Measurements from ENCODE around the gene OR1E1.
"Not testable (repeated sequence)": the region's sequence is repeated elsewhere in the genome, so short reads cannot be mapped to it uniquely, and the experiment has no call there.

The OR1E1 gene

GRCh38 chr17:3398310-3398709, at the start of gene OR1E1:
Gene OR1E1, minus strand, starts transcription at chr17:3398410. Its CDS starts 0 bp downstream, at chr17:3398410.
- H3K36me3 ChIP-seq (ENCODE audit: control insufficient read depth, insufficient read depth, low read length), result no peaks in the 10 kb centered on the region
- no peaks in the 10 kb centered on the region for H3K4me1 ChIP-seq (ENCODE audit: control insufficient read depth, insufficient read depth, low read length)
- H3K27ac ChIP-seq (ENCODE audit: low read depth, low read length), result no peak within 1 kb of the TSS
- no peak within 1 kb of the TSS for H3K9ac ChIP-seq (ENCODE audit: low read length)
- H3K4me3 ChIP-seq (ENCODE audit: low read length), result no peak within 1 kb of the TSS
- no peaks in the 10 kb centered on the region for H3K27me3 ChIP-seq (ENCODE audit: control insufficient read depth, insufficient read depth, low read length)

GRCh38 chr17:3447625-3448024, 49.4 kb upstream of the OR1E1 start:
- Histone ChIP-seq H3K4me1 (ENCODE audit: control insufficient read depth, insufficient read depth, low read length) (no peaks in the 10 kb centered on the region), H3K36me3 (ENCODE audit: control insufficient read depth, insufficient read depth, low read length) (no peaks in the 10 kb centered on the region), H3K4me3 (ENCODE audit: low read length) (no peak overlapping the region), H3K27me3 (ENCODE audit: control insufficient read depth, insufficient read depth, low read length) (no peaks in the 10 kb centered on the region), H3K9ac (ENCODE audit: low read length) (no peak overlapping the region), H3K27ac (ENCODE audit: low read depth, low read length) (no peak overlapping the region)

GRCh38 chr17:3440451-3440850, 42.2 kb upstream of the OR1E1 start:
- no peaks in the 10 kb centered on the region for H3K4me1 ChIP-seq (ENCODE audit: control insufficient read depth, insufficient read depth, low read length)
- no peaks in the 10 kb centered on the region for H3K27me3 ChIP-seq (ENCODE audit: control insufficient read depth, insufficient read depth, low read length)
- H3K4me3 ChIP-seq (ENCODE audit: low read length), result no peak overlapping the region
- no peak overlapping the region for H3K27ac ChIP-seq (ENCODE audit: low read depth, low read length)
- H3K36me3 ChIP-seq (ENCODE audit: control insufficient read depth, insufficient read depth, low read length), result no peaks in the 10 kb centered on the region
- no peak overlapping the region for H3K9ac ChIP-seq (ENCODE audit: low read length)

GRCh38 chr17:3438368-3438767, 40.2 kb upstream of the OR1E1 start:
- no peaks in the 10 kb centered on the region for H3K36me3 ChIP-seq (ENCODE audit: control insufficient read depth, insufficient read depth, low read length)
- no peak overlapping the region for H3K4me3 ChIP-seq (ENCODE audit: low read length)
- no peaks in the 10 kb centered on the region for H3K27me3 ChIP-seq (ENCODE audit: control insufficient read depth, insufficient read depth, low read length)
- no peak overlapping the region for H3K27ac ChIP-seq (ENCODE audit: low read depth, low read length)
- no peak overlapping the region for H3K9ac ChIP-seq (ENCODE audit: low read length)
- H3K4me1 ChIP-seq (ENCODE audit: control insufficient read depth, insufficient read depth, low read length), result no peaks in the 10 kb centered on the region

- Histone ChIP-seq H3K4me3 (ENCODE audit: low read length) (no peak within 1 kb of the TSS), H3K36me3 (ENCODE audit: control insufficient read depth, insufficient read depth, low read length) (no peaks in the 10 kb centered on the region), H3K27ac (ENCODE audit: low read depth, low read length) (no peak within 1 kb of the TSS), H3K27me3 (ENCODE audit: control insufficient read depth, insufficient read depth, low read length) (no peaks in the 10 kb centered on the region), H3K4me1 (ENCODE audit: control insufficient read depth, insufficient read depth, low read length) (no peaks in the 10 kb centered on the region), H3K9ac (ENCODE audit: low read length) (no peak within 1 kb of the TSS)
Observed at GRCh38 chr17:3433741-3434140, 35.5 kb upstream of the OR1E1 start, which contains the start of gene OR1E2. Gene OR1E2, minus strand, starts transcription at chr17:3433841. Its CDS starts 0 bp downstream, at chr17:3433841.

- not testable (repeated sequence) for H3K4me1 ChIP-seq (ENCODE audit: control insufficient read depth, insufficient read depth, low read length); H3K36me3 ChIP-seq (ENCODE audit: control insufficient read depth, insufficient read depth, low read length); H3K27ac ChIP-seq (ENCODE audit: low read depth, low read length); H3K9ac ChIP-seq (ENCODE audit: low read length); H3K4me3 ChIP-seq (ENCODE audit: low read length); H3K27me3 ChIP-seq (ENCODE audit: control insufficient read depth, insufficient read depth, low read length)
Observed at GRCh38 chr17:3433215-3433614, 35.0 kb upstream of the OR1E1 start.

GRCh38 chr17:3418222-3418621, 20.0 kb upstream of the OR1E1 start:
- H3K27ac ChIP-seq (ENCODE audit: low read depth, low read length), result no peak overlapping the region
- H3K4me1 ChIP-seq (ENCODE audit: control insufficient read depth, insufficient read depth, low read length), result no peaks in the 10 kb centered on the region
- no peak overlapping the region for H3K4me3 ChIP-seq (ENCODE audit: low read length)
- no peaks in the 10 kb centered on the region for H3K36me3 ChIP-seq (ENCODE audit: control insufficient read depth, insufficient read depth, low read length)
- no peak overlapping the region for H3K9ac ChIP-seq (ENCODE audit: low read length)
- H3K27me3 ChIP-seq (ENCODE audit: control insufficient read depth, insufficient read depth, low read length), result no peaks in the 10 kb centered on the region

- no peaks in the 10 kb centered on the region for H3K27me3 ChIP-seq (ENCODE audit: control insufficient read depth, insufficient read depth, low read length)
- no peaks in the 10 kb centered on the region for H3K4me1 ChIP-seq (ENCODE audit: control insufficient read depth, insufficient read depth, low read length)
- no peak overlapping the region for H3K9ac ChIP-seq (ENCODE audit: low read length)
- H3K27ac ChIP-seq (ENCODE audit: low read depth, low read length), result no peak overlapping the region
- H3K4me3 ChIP-seq (ENCODE audit: low read length), result no peak overlapping the region
- no peaks in the 10 kb centered on the region for H3K36me3 ChIP-seq (ENCODE audit: control insufficient read depth, insufficient read depth, low read length)
Observed at GRCh38 chr17:3415610-3416009, 17.4 kb upstream of the OR1E1 start.

GRCh38 chr17:3412216-3412615, 14.0 kb upstream of the OR1E1 start:
- not testable (repeated sequence) for H3K36me3 ChIP-seq (ENCODE audit: control insufficient read depth, insufficient read depth, low read length); H3K9ac ChIP-seq (ENCODE audit: low read length); H3K4me1 ChIP-seq (ENCODE audit: control insufficient read depth, insufficient read depth, low read length); H3K27me3 ChIP-seq (ENCODE audit: control insufficient read depth, insufficient read depth, low read length); H3K4me3 ChIP-seq (ENCODE audit: low read length); H3K27ac ChIP-seq (ENCODE audit: low read depth, low read length)

GRCh38 chr17:3411070-3411469, 12.9 kb upstream of the OR1E1 start, which contains the start of gene OR3A3:
Gene OR3A3, plus strand, starts transcription at chr17:3411370.
- H3K4me1 ChIP-seq (ENCODE audit: control insufficient read depth, insufficient read depth, low read length), result no peaks in the 10 kb centered on the region
- H3K27ac ChIP-seq (ENCODE audit: low read depth, low read length), result no peak within 1 kb of the TSS
- no peak within 1 kb of the TSS for H3K9ac ChIP-seq (ENCODE audit: low read length)
- no peaks in the 10 kb centered on the region for H3K27me3 ChIP-seq (ENCODE audit: control insufficient read depth, insufficient read depth, low read length)
- no peaks in the 10 kb centered on the region for H3K36me3 ChIP-seq (ENCODE audit: control insufficient read depth, insufficient read depth, low read length)
- no peak within 1 kb of the TSS for H3K4me3 ChIP-seq (ENCODE audit: low read length)

GRCh38 chr17:3403856-3404255, 5.6 kb upstream of the OR1E1 start:
- not testable (repeated sequence) for H3K36me3 ChIP-seq (ENCODE audit: control insufficient read depth, insufficient read depth, low read length); H3K27me3 ChIP-seq (ENCODE audit: control insufficient read depth, insufficient read depth, low read length); H3K27ac ChIP-seq (ENCODE audit: low read depth, low read length); H3K9ac ChIP-seq (ENCODE audit: low read length); H3K4me3 ChIP-seq (ENCODE audit: low read length); H3K4me1 ChIP-seq (ENCODE audit: control insufficient read depth, insufficient read depth, low read length)

- no peak overlapping the region for H3K9ac ChIP-seq (ENCODE audit: low read length)
- no peak overlapping the region for H3K4me3 ChIP-seq (ENCODE audit: low read length)
- H3K27me3 ChIP-seq (ENCODE audit: control insufficient read depth, insufficient read depth, low read length), result no peaks in the 10 kb centered on the region
- H3K36me3 ChIP-seq (ENCODE audit: control insufficient read depth, insufficient read depth, low read length), result no peaks in the 10 kb centered on the region
- H3K27ac ChIP-seq (ENCODE audit: low read depth, low read length), result no peak overlapping the region
- H3K4me1 ChIP-seq (ENCODE audit: control insufficient read depth, insufficient read depth, low read length), result no peaks in the 10 kb centered on the region
Observed at GRCh38 chr17:3401786-3402185, 3.6 kb upstream of the OR1E1 start.

- Histone ChIP-seq H3K27ac (ENCODE audit: low read depth, low read length) (no peak overlapping the region), H3K4me1 (ENCODE audit: control insufficient read depth, insufficient read depth, low read length) (no peaks in the 10 kb centered on the region), H3K36me3 (ENCODE audit: control insufficient read depth, insufficient read depth, low read length) (no peaks in the 10 kb centered on the region), H3K9ac (ENCODE audit: low read length) (no peak overlapping the region), H3K27me3 (ENCODE audit: control insufficient read depth, insufficient read depth, low read length) (no peaks in the 10 kb centered on the region), H3K4me3 (ENCODE audit: low read length) (no peak overlapping the region)
Observed at GRCh38 chr17:3400055-3400454, 1.8 kb upstream of the OR1E1 start.

Measured in rectal smooth muscle tissue (tissue), 1 donor.